Erythroblast (primary cell): ENCODE data around the gene ANTXR1.

ENCODE experiments used
- DNase-seq, 2 experiments: peaks; one replicate each; lab custom pipeline; 2025; lab: John Stamatoyannopoulos, UW
- GATA1 ChIP-seq: IDR thresholded peaks from 2 replicates; pipeline ENCODE4 v1.6.1; 2011; ENCODE audit warnings: low read depth, mild to moderate bottlenecking, control low read depth, low read length, moderate library complexity
- POLR2A ChIP-seq: IDR thresholded peaks from 2 replicates; pipeline ENCODE4 v1.6.1; 2011; ENCODE audit warnings: mild to moderate bottlenecking, low read length

ANTXR1 gene

GRCh38 chr2:69096326-69097095, 83.5 kb downstream of the ANTXR1 start:
- TF ChIP-seq POLR2A = no peak
- TF ChIP-seq GATA1 = no peak
- no peak for DNase-seq

GRCh38 chr2:69097148-69097610, 84.2 kb downstream of the ANTXR1 start:
- TF ChIP-seq POLR2A (no peak), GATA1 (no peak)
- DNase-seq = no peak

- no peak for DNase-seq
- no peak for TF ChIP-seq POLR2A
- no peak for TF ChIP-seq GATA1
Observed at GRCh38 chr2:69097891-69098655, 85.1 kb downstream of the ANTXR1 start.

- TF ChIP-seq GATA1 (no peak), POLR2A (no peak)
- DNase-seq = no peak
Observed at GRCh38 chr2:69099541-69099940, 86.6 kb downstream of the ANTXR1 start.

GRCh38 chr2:69100220-69100723, 87.3 kb downstream of the ANTXR1 start:
- no peak for DNase-seq
- TF ChIP-seq GATA1 (no peak), POLR2A (no peak)

- TF ChIP-seq GATA1 = no peak
- no peak for TF ChIP-seq POLR2A
- DNase-seq = no peak
Observed at GRCh38 chr2:69102041-69102593, 89.1 kb downstream of the ANTXR1 start.

- no peak for DNase-seq
- TF ChIP-seq GATA1 (no peak), POLR2A (no peak)
Observed at GRCh38 chr2:69103419-69103818, 90.4 kb downstream of the ANTXR1 start.

GRCh38 chr2:69104261-69104660, 91.3 kb downstream of the ANTXR1 start:
- TF ChIP-seq POLR2A = no peak
- no peak for TF ChIP-seq GATA1
- no peak for DNase-seq

GRCh38 chr2:69109255-69109654, 96.3 kb downstream of the ANTXR1 start:
- TF ChIP-seq POLR2A = no peak
- no peak for TF ChIP-seq GATA1
- DNase-seq = no peak

GRCh38 chr2:69111076-69111475, 98.1 kb downstream of the ANTXR1 start:
- DNase-seq = no peak
- TF ChIP-seq POLR2A (no peak), GATA1 (no peak)

GRCh38 chr2:69113627-69114026, 100.6 kb downstream of the ANTXR1 start:
- no peak for DNase-seq
- TF ChIP-seq POLR2A (no peak), GATA1 (no peak)

GRCh38 chr2:69114534-69114933, 101.6 kb downstream of the ANTXR1 start:
- TF ChIP-seq POLR2A = no peak
- TF ChIP-seq GATA1 = no peak
- DNase-seq = no peak

- no peak for DNase-seq
- TF ChIP-seq GATA1 = no peak
- TF ChIP-seq POLR2A = no peak
Observed at GRCh38 chr2:69116438-69116837, 103.5 kb downstream of the ANTXR1 start.

- TF ChIP-seq GATA1 (no peak), POLR2A (no peak)
- DNase-seq = no peak
Observed at GRCh38 chr2:69118609-69119008, 105.6 kb downstream of the ANTXR1 start.
